HG02610 (cell line): ENCODE data around the gene OR52E8.

Experiments
- ATAC-seq: cut with Tn5 transposase; IDR thresholded peaks from one replicate; pipeline ENCODE4 v1.9.1; 2021; ENCODE audit warnings: mild to moderate bottlenecking, moderate library complexity; ENCODE audit not compliant: unreplicated experiment

OR52E8 gene

GRCh38 chr11:5808500-5809121 lies 48.9 kb downstream of the OR52E8 start, which contains the start of gene OR52N2:
Gene OR52N2, plus strand, starts transcription at chr11:5808924. Its CDS starts 11,412 bp downstream, at chr11:5820336.
- peak; percentile 95 for ATAC-seq

- ATAC-seq: no peak
Observed at GRCh38 chr11:5807580-5807979, 49.9 kb downstream of the OR52E8 start.
